ENCODE data around the gene PRDM5.

DNA sequence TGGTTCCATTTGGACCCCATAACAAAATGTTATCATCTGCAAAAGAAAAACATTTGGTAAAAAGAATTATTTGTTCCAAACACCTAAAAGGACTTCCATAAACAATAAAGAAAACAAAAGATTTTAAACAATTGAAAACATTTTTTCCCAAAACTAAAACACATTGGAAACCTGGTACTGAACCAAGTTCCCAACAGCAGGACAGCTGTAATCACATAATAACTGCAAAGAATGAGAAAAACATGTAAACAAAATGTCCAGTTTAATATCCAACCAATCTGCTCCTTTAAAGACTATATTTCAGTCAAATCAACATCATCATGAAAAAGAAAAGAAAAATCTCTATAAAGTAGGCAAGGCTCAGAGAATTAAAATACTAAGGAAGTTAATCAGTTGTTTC lies 36.3 kb downstream of the PRDM5 start:
- TF ChIP-seq, protein P1, sequence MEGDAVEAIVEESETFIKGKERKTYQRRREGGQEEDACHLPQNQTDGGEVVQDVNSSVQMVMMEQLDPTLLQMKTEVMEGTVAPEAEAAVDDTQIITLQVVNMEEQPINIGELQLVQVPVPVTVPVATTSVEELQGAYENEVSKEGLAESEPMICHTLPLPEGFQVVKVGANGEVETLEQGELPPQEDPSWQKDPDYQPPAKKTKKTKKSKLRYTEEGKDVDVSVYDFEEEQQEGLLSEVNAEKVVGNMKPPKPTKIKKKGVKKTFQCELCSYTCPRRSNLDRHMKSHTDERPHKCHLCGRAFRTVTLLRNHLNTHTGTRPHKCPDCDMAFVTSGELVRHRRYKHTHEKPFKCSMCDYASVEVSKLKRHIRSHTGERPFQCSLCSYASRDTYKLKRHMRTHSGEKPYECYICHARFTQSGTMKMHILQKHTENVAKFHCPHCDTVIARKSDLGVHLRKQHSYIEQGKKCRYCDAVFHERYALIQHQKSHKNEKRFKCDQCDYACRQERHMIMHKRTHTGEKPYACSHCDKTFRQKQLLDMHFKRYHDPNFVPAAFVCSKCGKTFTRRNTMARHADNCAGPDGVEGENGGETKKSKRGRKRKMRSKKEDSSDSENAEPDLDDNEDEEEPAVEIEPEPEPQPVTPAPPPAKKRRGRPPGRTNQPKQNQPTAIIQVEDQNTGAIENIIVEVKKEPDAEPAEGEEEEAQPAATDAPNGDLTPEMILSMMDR (conservative IDR thresholded peaks at IDR 0.05; ENCODE audit: low read depth, low read length), result no peak
- no peak for TF ChIP-seq EZH2 (IDR thresholded peaks at IDR 0.05; ENCODE audit: borderline replicate concordance, low read depth, low read length, poor library complexity, severe bottlenecking)

All from A673 (cell line).